HG03575 (cell line): ENCODE measurements around the gene ESRRG.
A peak's percentile ranks its signal among the peaks of the same experiment; 100 is the strongest.
"Not testable (repeated sequence)": the region's sequence is repeated elsewhere in the genome, so short reads cannot be mapped to it uniquely, and the experiment has no call there.

Experiments used
- ATAC-seq: cut with Tn5 transposase; IDR thresholded peaks from one replicate; pipeline ENCODE4 v1.9.1; 2021; ENCODE audit not compliant: unreplicated experiment, insufficient number of reproducible peaks, low FRiP score; ENCODE audit errors: extremely low read depth

ESRRG gene

GRCh38 chr1:216533776-216534175 lies 189.5 kb downstream of the ESRRG start:
- ATAC-seq = no peak

- no peak for ATAC-seq
Observed at GRCh38 chr1:216532251-216532798, 190.9 kb downstream of the ESRRG start.

DNA sequence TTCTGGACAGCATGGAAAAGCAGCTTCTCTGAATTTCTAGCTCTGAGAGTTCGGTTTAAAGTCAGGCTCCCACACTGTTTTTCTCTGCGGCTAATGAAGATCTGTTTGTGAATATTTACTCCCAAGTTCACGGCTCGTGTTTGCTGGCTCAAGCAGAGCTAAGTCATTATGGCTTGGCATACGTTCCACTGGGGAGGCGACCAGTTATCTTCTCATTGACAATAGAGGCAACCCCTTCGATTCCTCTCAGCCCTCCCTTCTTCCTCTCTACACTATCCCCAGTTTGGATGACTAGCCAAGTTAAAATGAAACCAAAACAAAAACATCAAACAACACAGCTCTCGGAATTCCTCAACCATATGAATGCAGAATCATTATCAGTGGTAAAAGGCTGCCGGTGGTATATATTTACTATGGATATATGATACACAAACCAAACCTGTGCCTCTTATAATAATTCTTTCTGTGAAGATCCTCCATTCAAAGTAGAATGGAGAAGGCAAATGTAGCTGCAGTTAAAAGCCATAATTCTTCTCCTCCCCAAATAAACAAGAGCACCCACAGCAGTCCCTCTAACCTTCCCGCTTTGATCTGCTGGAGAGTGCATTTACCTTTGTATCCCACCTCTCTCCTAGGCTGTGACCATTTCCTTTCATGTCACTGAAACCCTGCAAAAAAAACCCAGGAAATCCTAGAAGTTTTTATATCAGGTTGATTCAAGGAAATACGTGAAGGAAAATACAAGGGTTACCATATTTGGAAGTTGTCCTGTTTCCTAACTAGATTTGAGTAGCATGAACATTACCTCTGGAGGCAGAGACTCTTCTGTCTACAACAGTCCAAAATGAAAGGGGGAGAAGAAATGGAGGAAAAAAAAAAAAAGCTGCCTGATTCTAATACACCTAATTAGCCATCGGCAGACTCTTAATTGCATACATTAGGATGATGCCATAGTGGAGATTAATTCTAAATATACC lies 191.7 kb downstream of the ESRRG start:
- ATAC-seq = no peak

DNA sequence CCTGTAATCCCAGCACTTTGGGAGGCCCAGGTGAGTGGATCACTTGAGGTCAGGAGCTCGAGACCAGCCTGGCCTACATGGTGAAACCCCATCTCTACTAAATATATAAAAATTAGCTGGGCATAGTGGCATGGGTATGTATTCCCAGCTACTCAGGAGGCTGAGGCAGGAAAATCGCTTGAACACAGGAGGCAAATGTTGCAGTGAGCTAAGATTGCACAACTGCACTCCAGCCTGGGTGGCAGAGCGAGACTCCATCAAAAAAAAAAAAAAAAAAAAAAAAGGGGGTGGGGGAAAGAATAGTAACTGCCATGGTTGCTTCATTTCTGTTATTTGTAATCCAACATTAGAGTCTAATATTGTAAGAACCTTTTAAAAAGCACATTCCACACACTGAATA lies 193.4 kb downstream of the ESRRG start:
- ATAC-seq = not testable (repeated sequence)

DNA sequence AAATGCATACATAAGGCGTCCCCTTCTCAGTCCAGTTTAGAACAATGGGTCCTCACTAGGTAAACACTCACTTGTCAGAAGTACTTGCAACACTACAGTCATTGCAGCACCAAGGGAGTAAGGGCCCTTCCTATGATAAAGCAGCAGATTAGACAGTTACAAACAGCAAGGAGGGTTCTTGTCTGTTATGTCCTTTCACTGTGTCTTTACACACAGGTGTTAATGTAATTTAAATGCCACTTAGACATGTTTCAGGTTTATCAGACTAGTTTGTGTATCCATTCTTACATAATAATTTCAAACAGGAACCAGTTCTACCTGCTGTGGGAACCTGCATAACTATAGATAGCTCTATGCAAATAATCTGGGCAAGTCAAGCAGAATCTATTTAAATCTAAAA lies 194.4 kb downstream of the ESRRG start:
- ATAC-seq = peak; percentile 88

DNA sequence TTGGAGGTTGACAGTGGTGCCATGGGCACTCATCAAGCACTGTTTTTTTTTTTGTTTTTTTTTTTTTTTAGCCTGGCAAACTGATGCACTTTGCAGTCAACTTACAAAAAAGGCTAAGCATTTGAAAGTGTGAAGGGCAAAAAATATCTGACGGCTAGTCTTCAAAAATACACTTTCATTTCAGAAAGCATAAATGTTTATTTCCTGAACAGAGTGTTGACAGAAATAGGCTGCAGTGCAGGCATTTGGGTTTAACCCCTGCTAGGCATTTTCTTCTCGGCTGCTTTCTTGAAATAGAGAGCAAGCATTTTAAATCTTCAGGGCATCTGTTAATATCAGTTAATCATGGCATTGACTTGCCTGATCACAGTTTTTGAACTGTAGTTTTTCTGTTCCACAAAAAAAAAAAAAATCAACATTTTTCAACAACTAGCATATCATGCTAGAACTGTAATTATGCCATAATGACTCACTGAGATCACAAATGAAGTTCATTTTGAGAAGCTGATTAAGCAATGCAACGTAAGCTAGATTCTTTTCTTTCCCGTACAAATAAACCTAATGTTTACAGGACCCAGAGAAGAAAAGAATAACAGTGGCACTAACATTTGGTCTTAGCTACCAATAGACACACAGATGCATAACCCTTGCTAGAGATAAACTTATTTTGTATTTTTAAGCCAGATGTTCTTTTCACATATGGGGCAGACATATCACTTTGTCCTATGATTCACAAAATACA lies 199.6 kb downstream of the ESRRG start:
- no peak for ATAC-seq

GRCh38 chr1:216523043-216523442 lies 200.2 kb downstream of the ESRRG start:
- no peak for ATAC-seq

GRCh38 chr1:216521477-216521876 lies 201.8 kb downstream of the ESRRG start:
- no peak for ATAC-seq

GRCh38 chr1:216518844-216519627 lies 204.2 kb downstream of the ESRRG start:
- ATAC-seq = no peak

GRCh38 chr1:216502528-216503162 lies 220.6 kb downstream of the ESRRG start:
- no peak for ATAC-seq

DNA sequence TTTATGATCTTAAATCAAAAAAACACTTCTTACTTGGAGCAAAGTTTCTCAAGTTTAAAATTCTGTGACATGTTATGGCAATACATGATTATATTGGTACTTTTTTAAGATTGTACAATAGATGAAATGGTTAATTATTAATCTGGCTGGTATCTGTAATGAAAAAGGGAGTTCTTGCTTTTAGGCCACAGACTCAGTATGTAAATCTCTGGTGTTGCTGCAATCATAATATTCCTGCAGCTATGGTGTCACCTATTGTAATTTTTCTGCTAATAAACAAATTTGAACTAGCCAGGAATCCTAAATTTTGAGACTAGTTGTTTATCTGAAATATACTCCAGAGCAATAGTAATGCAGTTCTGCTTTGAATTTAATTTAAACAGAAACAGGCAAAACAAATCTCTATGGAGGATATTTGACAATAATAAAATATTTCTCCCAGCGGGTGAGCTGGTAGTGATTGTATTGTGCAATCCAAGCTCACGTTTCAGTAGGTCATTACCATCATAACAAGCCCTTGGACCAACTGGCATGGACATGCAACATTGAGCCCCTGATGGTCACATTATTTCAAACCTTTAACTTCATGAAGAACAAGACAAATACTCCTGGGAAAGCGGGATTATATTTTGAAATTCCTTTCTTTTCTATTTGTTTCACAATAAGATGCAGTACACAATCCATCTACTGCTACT lies 222.8 kb downstream of the ESRRG start:
- no peak for ATAC-seq

GRCh38 chr1:216499581-216500272 lies 223.5 kb downstream of the ESRRG start:
- ATAC-seq = no peak

GRCh38 chr1:216498277-216498676 lies 225.0 kb downstream of the ESRRG start:
- ATAC-seq = no peak

DNA sequence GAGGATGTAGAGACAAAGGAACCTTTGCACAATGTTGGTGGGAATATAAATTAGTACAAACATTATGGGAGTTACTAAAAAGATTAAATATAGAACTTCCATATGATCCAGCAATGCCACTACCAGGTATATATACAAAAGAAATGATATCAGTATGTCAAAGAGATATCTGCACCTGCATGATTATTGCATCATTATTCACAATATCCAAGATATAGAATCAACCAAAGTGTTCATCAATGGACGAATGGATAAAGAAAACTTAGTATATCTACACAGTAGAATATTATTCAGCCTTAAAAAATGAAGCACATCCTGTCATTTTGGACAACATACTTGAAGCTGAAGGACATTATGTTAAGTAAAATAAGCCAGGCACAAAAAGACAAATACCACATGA lies 238.2 kb downstream of the ESRRG start:
- ATAC-seq = no peak

GRCh38 chr1:216483672-216484401 lies 239.4 kb downstream of the ESRRG start:
- ATAC-seq = no peak

DNA sequence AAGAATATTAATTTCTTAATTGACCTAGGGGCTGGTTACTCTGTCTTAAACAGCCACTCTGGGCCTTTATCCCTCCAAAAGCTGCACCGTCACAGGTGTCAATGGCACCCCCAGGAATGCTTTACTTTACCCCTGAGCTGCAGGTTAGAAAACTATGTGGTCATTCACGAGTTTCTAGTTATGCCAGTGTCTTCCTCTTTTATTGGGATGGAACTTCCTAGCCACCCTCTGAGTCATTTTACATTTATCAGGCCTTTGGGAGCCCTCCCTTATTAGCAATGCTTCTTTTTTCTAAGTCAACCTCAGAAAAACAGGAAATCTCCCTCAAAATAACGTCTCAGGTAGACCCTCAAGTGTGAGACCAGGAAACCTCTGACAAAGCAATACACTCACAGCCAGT lies 240.6 kb downstream of the ESRRG start:
- ATAC-seq = no peak

- ATAC-seq = no peak
Observed at GRCh38 chr1:216478238-216478637, 245.0 kb downstream of the ESRRG start.
